Skeletal muscle satellite cell (primary cell): Measurements from ENCODE around the gene PMPCA.
A peak's percentile ranks its signal among the peaks of the same experiment; 100 is the strongest.

ENCODE experiments used
- H3K27me3 ChIP-seq: 2 replicates; pipeline ENCODE4 v1.7.0; 2013; ENCODE audit warnings: low read length; ENCODE audit not compliant: control insufficient read depth, insufficient read depth
- H3K36me3 ChIP-seq: 2 replicates; pipeline ENCODE4 v1.7.0; 2013; ENCODE audit warnings: mild to moderate bottlenecking, control low read depth, low read length; ENCODE audit not compliant: insufficient read depth
- H3K4me1 ChIP-seq: 2 replicates; pipeline ENCODE4 v1.7.0; 2013; ENCODE audit warnings: low read length; ENCODE audit not compliant: control insufficient read depth, insufficient read depth
- H3K4me2 ChIP-seq: 2 replicates; pipeline ENCODE4 v1.7.0; 2013; ENCODE audit warnings: mild to moderate bottlenecking, low read length
- H3K4me3 ChIP-seq: 2 replicates; pipeline ENCODE4 v1.7.0; 2013; ENCODE audit warnings: low read length
- H3K9ac ChIP-seq: 2 replicates; pipeline ENCODE4 v1.7.0; 2013; ENCODE audit warnings: mild to moderate bottlenecking, low read depth, low read length, moderate library complexity
- H3K9me3 ChIP-seq: replicated peaks from 2 replicates; pipeline ENCODE4 v1.7.0; 2013; ENCODE audit warnings: mild to moderate bottlenecking, control low read depth, low read length

PMPCA gene

GRCh38 chr9:136367296-136368145, 42.9 kb upstream of the PMPCA start:
- no peaks in the 10 kb centered on the region for H3K9me3 ChIP-seq
- no peak overlapping the region for H3K9ac ChIP-seq
- no peak overlapping the region for H3K4me3 ChIP-seq
- no peaks in the 10 kb centered on the region for H3K36me3 ChIP-seq
- H3K27me3 ChIP-seq, result no peaks in the 10 kb centered on the region
- peaks cover 19% of the 10 kb centered on the region for H3K4me1 ChIP-seq
- H3K4me2 ChIP-seq, result no peak overlapping the region

GRCh38 chr9:136368190-136368589, 42.3 kb upstream of the PMPCA start:
- no peak overlapping the region for H3K9ac ChIP-seq
- H3K4me1 ChIP-seq, result peaks cover 20% of the 10 kb centered on the region

GRCh38 chr9:136370037-136370436, 40.4 kb upstream of the PMPCA start:
- H3K9ac ChIP-seq, result no peak overlapping the region
- H3K4me1 ChIP-seq, result peaks cover 15% of the 10 kb centered on the region
- peaks cover 2% of the 10 kb centered on the region for H3K36me3 ChIP-seq

More at GRCh38 chr9:136368190-136368589, 42.3 kb upstream of the PMPCA start:
- no peak overlapping the region for H3K4me2 ChIP-seq
- H3K36me3 ChIP-seq, result no peaks in the 10 kb centered on the region
- H3K9me3 ChIP-seq, result no peaks in the 10 kb centered on the region
- H3K4me3 ChIP-seq, result no peak overlapping the region
- no peaks in the 10 kb centered on the region for H3K27me3 ChIP-seq

GRCh38 chr9:136370687-136371532, 39.5 kb upstream of the PMPCA start:
- Histone ChIP-seq H3K4me1 (peaks cover 15% of the 10 kb centered on the region), H3K4me3 (no peak overlapping the region), H3K4me2 (no peak overlapping the region), H3K36me3 (peaks cover 10% of the 10 kb centered on the region), H3K9ac (no peak overlapping the region), H3K27me3 (no peaks in the 10 kb centered on the region), H3K9me3 (no peaks in the 10 kb centered on the region)

More at GRCh38 chr9:136370037-136370436, 40.4 kb upstream of the PMPCA start:
- no peak overlapping the region for H3K4me3 ChIP-seq
- H3K27me3 ChIP-seq, result no peaks in the 10 kb centered on the region
- H3K4me2 ChIP-seq, result no peak overlapping the region
- no peaks in the 10 kb centered on the region for H3K9me3 ChIP-seq

GRCh38 chr9:136371533-136371880, 39.0 kb upstream of the PMPCA start:
- Histone ChIP-seq H3K4me1 (peaks cover 15% of the 10 kb centered on the region), H3K4me2 (no peak overlapping the region)

GRCh38 chr9:136372006-136372405, 38.5 kb upstream of the PMPCA start:
- Histone ChIP-seq H3K36me3 (peaks cover 16% of the 10 kb centered on the region), H3K4me1 (peaks cover 15% of the 10 kb centered on the region), H3K4me3 (no peak overlapping the region), H3K27me3 (no peaks in the 10 kb centered on the region), H3K9me3 (no peaks in the 10 kb centered on the region), H3K4me2 (peak overlapping the region; percentile 20), H3K9ac (no peak overlapping the region)

More at GRCh38 chr9:136371533-136371880, 39.0 kb upstream of the PMPCA start:
- Histone ChIP-seq H3K9ac (no peak overlapping the region), H3K36me3 (peaks cover 16% of the 10 kb centered on the region), H3K27me3 (no peaks in the 10 kb centered on the region), H3K9me3 (no peaks in the 10 kb centered on the region), H3K4me3 (no peak overlapping the region)

- H3K4me2 ChIP-seq, result peak overlapping the region; percentile 20
- H3K9ac ChIP-seq, result no peak overlapping the region
- H3K4me3 ChIP-seq, result no peak overlapping the region
- H3K4me1 ChIP-seq, result peaks cover 15% of the 10 kb centered on the region
- H3K27me3 ChIP-seq, result no peaks in the 10 kb centered on the region
- H3K36me3 ChIP-seq, result peaks cover 19% of the 10 kb centered on the region
- no peaks in the 10 kb centered on the region for H3K9me3 ChIP-seq
These were observed 37.7 kb upstream of the PMPCA start for GRCh38 chr9:136372561-136373299.

GRCh38 chr9:136373300-136374182, 36.9 kb upstream of the PMPCA start, which contains the start of gene CARD9:
Gene CARD9 (minus strand): TSS chr9:136373669. CDS start chr9:136372078, 1,591 bp downstream.
- Histone ChIP-seq H3K27me3 (no peaks in the 10 kb centered on the region), H3K4me3 (no peak within 1 kb of the TSS), H3K4me2 (peak within 1 kb of the TSS; percentile 20), H3K36me3 (peaks cover 19% of the 10 kb centered on the region), H3K9me3 (no peaks in the 10 kb centered on the region), H3K9ac (no peak within 1 kb of the TSS), H3K4me1 (peaks cover 15% of the 10 kb centered on the region)

- H3K4me3 ChIP-seq, result no peak overlapping the region
- no peaks in the 10 kb centered on the region for H3K27me3 ChIP-seq
- peaks cover 15% of the 10 kb centered on the region for H3K4me1 ChIP-seq
- H3K4me2 ChIP-seq, result no peak overlapping the region
- no peaks in the 10 kb centered on the region for H3K9me3 ChIP-seq
- no peak overlapping the region for H3K9ac ChIP-seq
- H3K36me3 ChIP-seq, result peaks cover 23% of the 10 kb centered on the region
These were observed 36.3 kb upstream of the PMPCA start for GRCh38 chr9:136374183-136374575.

GRCh38 chr9:136375096-136375495, 35.4 kb upstream of the PMPCA start:
- H3K9me3 ChIP-seq, result no peaks in the 10 kb centered on the region
- no peak overlapping the region for H3K4me2 ChIP-seq
- no peak overlapping the region for H3K4me3 ChIP-seq
- H3K36me3 ChIP-seq, result peaks cover 23% of the 10 kb centered on the region
- H3K27me3 ChIP-seq, result no peaks in the 10 kb centered on the region
- H3K9ac ChIP-seq, result no peak overlapping the region
- peaks cover 15% of the 10 kb centered on the region for H3K4me1 ChIP-seq
